Gastroesophageal sphincter (tissue), 4 donors: ENCODE results near the gene MFF. TPM values are rescaled to one million over a fixed set of nuclear protein-coding genes. Genes with fewer than 3 reads are reported as not detected.
"Not testable (repeated sequence)": the region's sequence is repeated elsewhere in the genome, so short reads cannot be mapped to it uniquely, and the experiment has no call there.

ENCODE experiments used
- ATAC-seq: fragments of 150-250 bp; one replicate; pipeline ENCODE4 v1.9.1; 2016; ENCODE audit warnings: mild to moderate bottlenecking, moderate library complexity
- H3K27ac ChIP-seq, 4 donors: fragments of 200-600 bp; sonication (generic) in 3 of 4; 1 replicate in 3 of 4; 2 replicates in 1 of 4; pipeline ENCODE4 v1.5.1; 2016 to 2019
- H3K27me3 ChIP-seq: fragments of 200-600 bp; sonication (generic); one replicate; pipeline ENCODE4 v1.5.1; 2019
- H3K36me3 ChIP-seq, 2 donors: fragments of 200-600 bp; sonication (generic); one replicate each; pipeline ENCODE4 v1.5.1; 2019; ENCODE audit warnings: control low read depth in 1 of 2
- H3K4me1 ChIP-seq, 3 donors: fragments of 200-600 bp; sonication (generic); 1 replicate in 2 of 3; 2 replicates in 1 of 3; pipeline ENCODE4 v1.5.1; 2016 to 2019; ENCODE audit warnings: control low read depth in 2 of 3
- H3K4me3 ChIP-seq, 2 donors: fragments of 200-600 bp; sonication (generic); one replicate each; pipeline ENCODE4 v1.5.1; 2019; ENCODE audit warnings: mild to moderate bottlenecking in 1 of 2, moderate library complexity in 1 of 2
- H3K9me3 ChIP-seq, 3 donors: fragments of 200-600 bp; sonication (generic); one replicate each; pipeline ENCODE4 v1.5.1; 2017 to 2019; ENCODE audit warnings: control low read depth in 2 of 3
- CTCF ChIP-seq, 4 experiments: fragments of 200-600 bp in 2 of 4; fragments of 450-650 bp in 2 of 4; sonication (generic) in 1 of 4; IDR thresholded peaks; one replicate each; pipeline ENCODE4 v1.5.1; 2017 to 2019; ENCODE audit warnings: antibody characterized with exemption in 4 of 4, mild to moderate bottlenecking in 2 of 4, moderate library complexity in 2 of 4
- EP300 ChIP-seq: sonication (generic); formaldehyde crosslinking; IDR thresholded peaks from one replicate; pipeline ENCODE4 v1.6.1; 2017; ENCODE audit warnings: antibody characterized with exemption, mild to moderate bottlenecking
- POLR2A ChIP-seq, 2 donors: fragments of 450-650 bp; IDR thresholded peaks; one replicate each; pipeline ENCODE4 v1.6.1; 2017; ENCODE audit warnings: antibody characterized with exemption in 2 of 2, mild to moderate bottlenecking in 2 of 2, moderate library complexity in 1 of 2
- POLR2AphosphoS5 ChIP-seq: sonication (generic); formaldehyde crosslinking; IDR thresholded peaks from one replicate; pipeline ENCODE4 v1.6.1; 2017; ENCODE audit warnings: antibody characterized with exemption
- WGBS, 2 donors: methylation state at CpG; one replicate each; pipeline ENCODE4 v1.1.5; 2018; ENCODE audit warnings: low coverage in 1 of 2; 5-methylcytosine and 5-hydroxymethylcytosine counted together
- total RNA-seq, 4 donors: library from RNA; depleted of rRNA; stranded (reverse); fragments of >200 nt; gene quantifications; one replicate each; pipeline ENCODE4 v1.1.0, GENCODE V29; 2016

The MFF gene
- total RNA-seq, 4 donors from 2014 or later = 106 to 140 (median 118) TPM

GRCh38 chr2:227351639-227352038, 26.6 kb downstream of the MFF start:
- 51 to 67% methylated on average over 3 to 4 of the region's 4 CpGs for WGBS, 2 donors
- Histone ChIP-seq H3K27me3 (no peaks in the 10 kb centered on the region), H3K9me3 (no peaks in the 10 kb centered on the region), H3K36me3 (peaks cover 0 to 48% of the 10 kb centered on the region in 2 donors), H3K4me3 (no peak overlapping the region), H3K27ac (no peak overlapping the region), H3K4me1 (no peaks in the 10 kb centered on the region)
- ATAC-seq = no peak
- TF ChIP-seq EP300 (no peak), POLR2AphosphoS5 (no peak), CTCF (IDR thresholded peaks at IDR 0.05) (no peak), POLR2A (IDR thresholded peaks at IDR 0.05) (no peak)

- H3K27ac ChIP-seq = no peak overlapping the region
- H3K36me3 ChIP-seq = peaks cover 0 to 62% of the 10 kb centered on the region in 2 donors
- TF ChIP-seq POLR2A (IDR thresholded peaks at IDR 0.05) = no peak
- no peak for TF ChIP-seq POLR2AphosphoS5
- no peak for TF ChIP-seq EP300
- TF ChIP-seq CTCF (IDR thresholded peaks at IDR 0.05) = no peak
- no peaks in the 10 kb centered on the region for H3K4me1 ChIP-seq
- H3K9me3 ChIP-seq = no peaks in the 10 kb centered on the region
- no peak overlapping the region for H3K4me3 ChIP-seq
- no peak for ATAC-seq
- WGBS, 2 donors = 75 to 77% methylated on average over 5 of the region's 5 CpGs
- H3K27me3 ChIP-seq = no peaks in the 10 kb centered on the region
These were observed 35.3 kb downstream of the MFF start for GRCh38 chr2:227360351-227360750.

- WGBS, 2 donors = 89 to 91% methylated on average over 6 of the region's 6 CpGs
These were observed 38.7 kb downstream of the MFF start for GRCh38 chr2:227363756-227364155.

GRCh38 chr2:227364585-227365263, 39.7 kb downstream of the MFF start:
- H3K27ac ChIP-seq, H3K4me3 ChIP-seq, H3K4me1 ChIP-seq, H3K9me3 ChIP-seq, ATAC-seq, H3K27me3 ChIP-seq: not testable (repeated sequence)
- H3K36me3 ChIP-seq = peaks cover 0 to 19% of the 10 kb centered on the region in 2 donors
- WGBS, 2 donors = 84 to 92% methylated on average over 6 to 10 of the region's 11 CpGs

More at GRCh38 chr2:227363756-227364155, 38.7 kb downstream of the MFF start:
- no peak for ATAC-seq
- H3K4me3 ChIP-seq = no peak overlapping the region
- TF ChIP-seq POLR2A (IDR thresholded peaks at IDR 0.05) = no peak
- TF ChIP-seq POLR2AphosphoS5 = no peak
- no peak for TF ChIP-seq CTCF (IDR thresholded peaks at IDR 0.05)
- no peak for TF ChIP-seq EP300
- H3K27ac ChIP-seq = no peak overlapping the region
- peaks cover 0 to 9% (median 4%) of the 10 kb centered on the region in 3 donors for H3K4me1 ChIP-seq
- peaks cover 0 to 28% of the 10 kb centered on the region in 2 donors for H3K36me3 ChIP-seq
- H3K9me3 ChIP-seq = no peaks in the 10 kb centered on the region
- no peaks in the 10 kb centered on the region for H3K27me3 ChIP-seq

GRCh38 chr2:227365833-227366232, 40.8 kb downstream of the MFF start:
- no peak for ATAC-seq
- TF ChIP-seq POLR2AphosphoS5 = no peak
- no peak for TF ChIP-seq CTCF (IDR thresholded peaks at IDR 0.05)
- no peak for TF ChIP-seq EP300
- TF ChIP-seq POLR2A (IDR thresholded peaks at IDR 0.05) = no peak
- whole genome bisulfite sequencing, 2 donors = 51 to 86% methylated on average over 3 of the region's 3 CpGs
- H3K27ac ChIP-seq = no peak overlapping the region
- H3K9me3 ChIP-seq = no peaks in the 10 kb centered on the region
- H3K4me1 ChIP-seq = peaks cover 0 to 9% (median 4%) of the 10 kb centered on the region in 3 donors
- no peak overlapping the region for H3K4me3 ChIP-seq
- H3K36me3 ChIP-seq = peaks cover 0 to 8% of the 10 kb centered on the region in 2 donors
- H3K27me3 ChIP-seq = no peaks in the 10 kb centered on the region
